ENCODE measurements around the gene LIFR. TPM values are rescaled to one million over a fixed set of nuclear protein-coding genes. Genes with fewer than 3 reads are reported as not detected.

The LIFR gene
- total RNA-seq, 1 experiment from 2014 or later, result 10.6 TPM

DNA sequence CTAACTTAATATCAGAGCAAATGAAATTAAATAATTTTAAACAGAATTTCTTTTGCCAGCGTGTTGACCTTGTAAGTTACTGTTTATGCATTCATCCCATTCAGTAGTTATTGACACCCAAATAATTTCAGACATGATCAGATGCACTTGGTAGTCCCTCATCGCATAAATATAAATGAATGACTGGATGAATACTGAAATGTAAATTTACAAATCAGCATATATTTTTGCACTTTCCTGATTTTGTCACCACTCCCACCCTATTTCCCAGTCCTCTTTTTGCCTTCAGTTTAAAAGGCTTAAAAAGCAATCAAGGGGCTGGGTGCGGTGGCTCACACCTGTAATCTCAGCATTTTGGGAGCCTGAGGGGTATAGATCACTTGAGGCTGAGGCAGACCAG lies 17.1 kb upstream of the LIFR start (continued):
- TF ChIP-seq REST (IDR thresholded peaks at IDR 0.05; ENCODE audit: low read depth) (no peak), EGR1 (IDR thresholded peaks at IDR 0.05; ENCODE audit: low read depth) (no peak)

GRCh38 chr5:38569180-38569579 lies 12.7 kb upstream of the LIFR start:
- no peak overlapping the region for H3K27ac ChIP-seq (ENCODE audit: low read depth, low read length)
- ChIA-PET RAD21 (ENCODE audit: low non-redundant PET in 1 of 2, low total read pairs in 2 of 2, uncharacterized antibody in 2 of 2, unreplicated experiment in 2 of 2) (no interaction called here), CTCF (no interaction called here), POLR2A (no interaction called here)
- TF ChIP-seq JUND (IDR thresholded peaks at IDR 0.05) (no peak), TCF7L2 (IDR thresholded peaks at IDR 0.05; ENCODE audit: borderline replicate concordance, extremely low read depth, insufficient read depth, insufficient read length) (no peak), SP1 (IDR thresholded peaks at IDR 0.05; ENCODE audit: low read depth) (no peak), CBX3 (IDR thresholded peaks at IDR 0.05; ENCODE audit: low read depth) (no peak), POLR2A (IDR thresholded peaks at IDR 0.05; ENCODE audit: borderline replicate concordance, extremely low read depth, insufficient read depth, insufficient read length) (no peak), RAD21 (IDR thresholded peaks at IDR 0.05; ENCODE audit: low read depth) (no peak), EGR1 (IDR thresholded peaks at IDR 0.05; ENCODE audit: low read depth) (no peak), EZH2 (IDR thresholded peaks at IDR 0.05) (no peak), REST (IDR thresholded peaks at IDR 0.05; ENCODE audit: low read depth) (no peak), SRF (IDR thresholded peaks at IDR 0.05; ENCODE audit: low read depth) (no peak), POLR2AphosphoS5 (IDR thresholded peaks at IDR 0.05; ENCODE audit: low read depth, low read length) (no peak), ZNF274 (IDR thresholded peaks at IDR 0.05; ENCODE audit: low read depth, low read length) (no peak), SIN3A (IDR thresholded peaks at IDR 0.05; ENCODE audit: low read depth) (no peak)
- TF ChIP-seq, protein P1, sequence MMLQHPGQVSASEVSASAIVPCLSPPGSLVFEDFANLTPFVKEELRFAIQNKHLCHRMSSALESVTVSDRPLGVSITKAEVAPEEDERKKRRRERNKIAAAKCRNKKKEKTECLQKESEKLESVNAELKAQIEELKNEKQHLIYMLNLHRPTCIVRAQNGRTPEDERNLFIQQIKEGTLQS (IDR thresholded peaks at IDR 0.05), result no peak
- TF ChIP-seq, protein P2, sequence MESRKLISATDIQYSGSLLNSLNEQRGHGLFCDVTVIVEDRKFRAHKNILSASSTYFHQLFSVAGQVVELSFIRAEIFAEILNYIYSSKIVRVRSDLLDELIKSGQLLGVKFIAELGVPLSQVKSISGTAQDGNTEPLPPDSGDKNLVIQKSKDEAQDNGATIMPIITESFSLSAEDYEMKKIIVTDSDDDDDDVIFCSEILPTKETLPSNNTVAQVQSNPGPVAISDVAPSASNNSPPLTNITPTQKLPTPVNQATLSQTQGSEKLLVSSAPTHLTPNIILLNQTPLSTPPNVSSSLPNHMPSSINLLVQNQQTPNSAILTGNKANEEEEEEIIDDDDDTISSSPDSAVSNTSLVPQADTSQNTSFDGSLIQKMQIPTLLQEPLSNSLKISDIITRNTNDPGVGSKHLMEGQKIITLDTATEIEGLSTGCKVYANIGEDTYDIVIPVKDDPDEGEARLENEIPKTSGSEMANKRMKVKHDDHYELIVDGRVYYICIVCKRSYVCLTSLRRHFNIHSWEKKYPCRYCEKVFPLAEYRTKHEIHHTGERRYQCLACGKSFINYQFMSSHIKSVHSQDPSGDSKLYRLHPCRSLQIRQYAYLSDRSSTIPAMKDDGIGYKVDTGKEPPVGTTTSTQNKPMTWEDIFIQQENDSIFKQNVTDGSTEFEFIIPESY (IDR thresholded peaks at IDR 0.05; ENCODE audit: extremely low read depth, insufficient replicate concordance, low read length), result no peak
- no peak overlapping the region for H2AFZ ChIP-seq (ENCODE audit: low read depth, low read length, poor library complexity, severe bottlenecking)
- no peaks in the 10 kb centered on the region for H3K9me2 ChIP-seq (ENCODE audit: insufficient read depth)
- intact Hi-C loops (cut with micrococcal nuclease), result no loop called here
- no peak overlapping the region for H3K9ac ChIP-seq (ENCODE audit: low read length)
- no peaks in the 10 kb centered on the region for H3K79me2 ChIP-seq (ENCODE audit: insufficient read depth, low read length)
- H3K36me3 ChIP-seq (ENCODE audit: control insufficient read depth in 1 of 2, insufficient read depth in 2 of 2, low read length in 2 of 2), result no peaks in the 10 kb centered on the region
- no peaks in the 10 kb centered on the region for H3K9me3 ChIP-seq (ENCODE audit: control insufficient read depth in 1 of 2, insufficient read depth in 1 of 2, low read depth in 1 of 2, low read length in 2 of 2)
- no peaks in the 10 kb centered on the region for H3K27me3 ChIP-seq (ENCODE audit: insufficient read depth, low read length)
- no peaks in the 10 kb centered on the region; a peak in 1 of 4 replicates for H3K4me1 ChIP-seq (ENCODE audit: control insufficient read depth in 1 of 2, insufficient read depth in 2 of 2, low read length in 2 of 2)
- no peak overlapping the region for H3K4me2 ChIP-seq (ENCODE audit: low read length)
- no peak overlapping the region for H3K4me3 ChIP-seq (replicated peaks in 1 of 2; ENCODE audit: low read depth in 1 of 2, low read length in 2 of 2)
- no peak for ATAC-seq
- no peaks in the 10 kb centered on the region for H4K20me1 ChIP-seq (ENCODE audit: insufficient read depth)
- no peak for DNase-seq (ENCODE audit: low read depth, low spot score)
- no TSS peak for BruUV-seq (replicated peaks)

Measured in HCT116 (cell line).